ENCODE data around the gene BCL2L12.

The BCL2L12 gene

DNA sequence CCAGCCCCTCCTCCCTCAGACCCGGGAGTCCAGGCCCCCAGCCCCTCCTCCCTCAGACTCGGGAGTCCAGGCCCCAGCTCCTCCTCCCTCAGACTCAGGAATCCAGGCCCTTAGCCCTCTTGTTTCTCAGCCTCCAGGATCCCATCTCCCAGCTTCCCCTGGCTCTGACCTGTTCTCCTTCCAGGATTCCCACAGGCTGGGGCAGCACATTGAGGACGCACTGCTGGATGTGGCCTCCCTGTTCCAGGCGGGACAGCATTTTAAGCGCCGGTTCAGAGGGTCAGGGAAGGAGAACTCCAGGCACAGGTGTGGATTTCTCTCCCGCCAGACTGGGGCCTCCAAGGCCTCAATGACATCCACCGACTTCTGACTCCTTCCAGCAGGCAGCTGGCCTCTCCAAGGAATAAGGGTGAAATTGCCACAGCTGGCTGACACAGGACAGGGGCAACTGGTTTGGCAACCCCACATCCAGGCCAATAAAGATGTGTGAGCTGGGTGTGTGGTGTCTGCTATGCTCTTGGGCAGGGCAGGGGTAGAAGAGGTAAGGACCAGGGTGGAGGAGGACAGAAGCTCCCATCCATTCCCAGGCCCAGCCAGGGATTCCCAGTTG, 47.6 kb downstream of the BCL2L12 start:
- Histone ChIP-seq H3K4me3 (ENCODE audit: insufficient read depth, low read length, poor library complexity, severe bottlenecking) (no peak overlapping the region), H3K9me2 (replicated peaks; ENCODE audit: insufficient read depth, low read length) (no peaks in the 10 kb centered on the region), H3K9ac (ENCODE audit: low read length) (no peak overlapping the region), H3K36me3 (ENCODE audit: low read length) (no peaks in the 10 kb centered on the region), H3F3A (ENCODE audit: insufficient read depth) (no peaks in the 10 kb centered on the region), H4K20me1 (ENCODE audit: low read depth, low read length) (no peaks in the 10 kb centered on the region), H3K27me3 (ENCODE audit: low read length) (no peaks in the 10 kb centered on the region), H3K79me2 (ENCODE audit: insufficient read depth, low read length) (no peaks in the 10 kb centered on the region), H3K27ac (ENCODE audit: low read depth, low read length) (no peak overlapping the region), H3K4me2 (ENCODE audit: low read depth, low read length, poor library complexity, severe bottlenecking) (no peak overlapping the region), H2AFZ (ENCODE audit: low read depth, low read length, severe bottlenecking) (no peak overlapping the region), H3K9me3 (ENCODE audit: insufficient read depth, low read length) (no peaks in the 10 kb centered on the region)
- TF ChIP-seq, protein P1, sequence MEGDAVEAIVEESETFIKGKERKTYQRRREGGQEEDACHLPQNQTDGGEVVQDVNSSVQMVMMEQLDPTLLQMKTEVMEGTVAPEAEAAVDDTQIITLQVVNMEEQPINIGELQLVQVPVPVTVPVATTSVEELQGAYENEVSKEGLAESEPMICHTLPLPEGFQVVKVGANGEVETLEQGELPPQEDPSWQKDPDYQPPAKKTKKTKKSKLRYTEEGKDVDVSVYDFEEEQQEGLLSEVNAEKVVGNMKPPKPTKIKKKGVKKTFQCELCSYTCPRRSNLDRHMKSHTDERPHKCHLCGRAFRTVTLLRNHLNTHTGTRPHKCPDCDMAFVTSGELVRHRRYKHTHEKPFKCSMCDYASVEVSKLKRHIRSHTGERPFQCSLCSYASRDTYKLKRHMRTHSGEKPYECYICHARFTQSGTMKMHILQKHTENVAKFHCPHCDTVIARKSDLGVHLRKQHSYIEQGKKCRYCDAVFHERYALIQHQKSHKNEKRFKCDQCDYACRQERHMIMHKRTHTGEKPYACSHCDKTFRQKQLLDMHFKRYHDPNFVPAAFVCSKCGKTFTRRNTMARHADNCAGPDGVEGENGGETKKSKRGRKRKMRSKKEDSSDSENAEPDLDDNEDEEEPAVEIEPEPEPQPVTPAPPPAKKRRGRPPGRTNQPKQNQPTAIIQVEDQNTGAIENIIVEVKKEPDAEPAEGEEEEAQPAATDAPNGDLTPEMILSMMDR (IDR thresholded peaks at IDR 0.05; ENCODE audit: insufficient read depth, low read length, poor library complexity, severe bottlenecking) = no peak
- no peak for TF ChIP-seq EZH2phosphoT487 (conservative IDR thresholded peaks at IDR 0.05; ENCODE audit: low read length)

DNA sequence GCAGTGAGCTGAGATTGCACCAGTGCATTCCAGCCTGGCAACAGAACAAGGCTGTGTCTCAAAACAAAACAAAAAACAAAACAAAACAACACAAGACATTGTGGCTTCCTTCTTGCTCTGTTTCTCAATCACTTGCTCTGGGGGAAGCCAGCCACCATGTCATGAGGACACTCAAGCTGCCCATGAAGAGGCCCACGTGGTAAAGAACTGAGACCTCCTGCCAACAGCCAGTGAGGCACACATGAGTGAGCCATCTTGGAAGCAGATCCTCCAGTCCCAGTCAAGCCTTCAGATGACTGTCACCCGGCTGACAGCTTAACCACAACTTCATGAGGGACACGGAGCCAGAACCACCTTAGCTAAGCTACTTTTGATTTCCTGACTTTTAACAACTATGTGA, 50.4 kb downstream of the BCL2L12 start:
- Histone ChIP-seq H2AFZ (ENCODE audit: low read depth, low read length, severe bottlenecking) (no peak overlapping the region), H3K9me3 (ENCODE audit: insufficient read depth, low read length) (no peaks in the 10 kb centered on the region), H3K4me3 (ENCODE audit: insufficient read depth, low read length, poor library complexity, severe bottlenecking) (no peak overlapping the region), H3K4me2 (ENCODE audit: low read depth, low read length, poor library complexity, severe bottlenecking) (no peak overlapping the region), H3K27me3 (ENCODE audit: low read length) (no peaks in the 10 kb centered on the region), H3F3A (ENCODE audit: insufficient read depth) (no peaks in the 10 kb centered on the region), H3K9me2 (replicated peaks; ENCODE audit: insufficient read depth, low read length) (no peaks in the 10 kb centered on the region), H4K20me1 (ENCODE audit: low read depth, low read length) (no peaks in the 10 kb centered on the region), H3K36me3 (ENCODE audit: low read length) (no peaks in the 10 kb centered on the region), H3K27ac (ENCODE audit: low read depth, low read length) (no peak overlapping the region), H3K79me2 (ENCODE audit: insufficient read depth, low read length) (no peaks in the 10 kb centered on the region), H3K9ac (ENCODE audit: low read length) (no peak overlapping the region)
- no peak for TF ChIP-seq EZH2phosphoT487 (conservative IDR thresholded peaks at IDR 0.05; ENCODE audit: low read length)
- TF ChIP-seq, protein P1 (IDR thresholded peaks at IDR 0.05; ENCODE audit: insufficient read depth, low read length, poor library complexity, severe bottlenecking) = no peak

DNA sequence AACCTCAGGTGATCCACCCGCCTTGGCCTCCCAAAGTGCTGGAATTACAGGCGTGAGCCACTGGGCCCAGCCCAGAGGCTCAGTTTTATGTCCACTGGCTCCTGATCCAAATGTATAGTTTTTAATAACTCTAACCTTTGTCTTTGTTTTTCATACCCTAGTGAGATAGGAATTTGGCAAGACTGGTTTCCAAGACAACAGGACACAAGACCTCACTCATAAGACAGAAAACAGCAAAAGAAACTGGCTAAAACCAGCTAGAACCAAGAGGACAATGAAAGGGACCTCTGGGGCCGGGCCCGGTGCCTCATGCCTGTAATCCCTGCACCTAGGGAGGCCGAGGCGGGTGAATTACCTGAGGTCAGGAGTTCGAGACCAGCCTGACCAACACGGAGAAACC, 52.8 kb downstream of the BCL2L12 start:
- H3K36me3 ChIP-seq (ENCODE audit: low read length) = no peaks in the 10 kb centered on the region
- H3K79me2 ChIP-seq (ENCODE audit: insufficient read depth, low read length) = no peaks in the 10 kb centered on the region
- H3K9me2 ChIP-seq (replicated peaks; ENCODE audit: insufficient read depth, low read length) = no peaks in the 10 kb centered on the region
- no peaks in the 10 kb centered on the region for H3K27me3 ChIP-seq (ENCODE audit: low read length)
- no peak overlapping the region for H3K4me3 ChIP-seq (ENCODE audit: insufficient read depth, low read length, poor library complexity, severe bottlenecking)
- H3F3A ChIP-seq (ENCODE audit: insufficient read depth) = no peaks in the 10 kb centered on the region
- H3K9ac ChIP-seq (ENCODE audit: low read length) = no peak overlapping the region
- H4K20me1 ChIP-seq (ENCODE audit: low read depth, low read length) = no peaks in the 10 kb centered on the region
- H3K9me3 ChIP-seq (ENCODE audit: insufficient read depth, low read length) = peaks cover 6% of the 10 kb centered on the region; the same call in 1 of the 2 replicates
- no peak overlapping the region for H2AFZ ChIP-seq (ENCODE audit: low read depth, low read length, severe bottlenecking)
- no peak overlapping the region for H3K27ac ChIP-seq (ENCODE audit: low read depth, low read length)
- no peak overlapping the region for H3K4me2 ChIP-seq (ENCODE audit: low read depth, low read length, poor library complexity, severe bottlenecking)
- TF ChIP-seq EZH2phosphoT487 (conservative IDR thresholded peaks at IDR 0.05; ENCODE audit: low read length) = no peak
- TF ChIP-seq, protein P1 (IDR thresholded peaks at IDR 0.05; ENCODE audit: insufficient read depth, low read length, poor library complexity, severe bottlenecking) = no peak
